ENCODE results near the gene KBTBD13.

DNA sequence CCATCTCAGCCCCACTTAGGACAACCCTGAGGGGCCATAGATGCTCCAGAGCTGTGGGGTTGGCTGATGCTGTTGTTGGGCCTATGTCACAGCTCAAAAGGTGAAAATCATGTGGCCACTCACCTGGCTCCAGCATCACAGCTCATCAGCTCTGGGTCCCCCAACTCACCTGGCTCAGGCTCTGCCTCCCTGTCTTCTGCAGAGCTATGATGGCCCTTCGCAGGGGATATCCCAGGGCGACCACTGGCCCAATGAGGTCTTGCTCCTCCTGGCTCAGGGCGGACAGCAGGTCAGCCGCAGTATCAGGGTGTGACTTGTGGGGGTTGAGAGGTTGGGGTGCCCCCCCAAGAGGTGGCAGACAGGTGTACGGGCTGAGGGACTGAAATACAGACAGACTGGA is 22.8 kb downstream of the KBTBD13 start:
- TF ChIP-seq, protein P1, sequence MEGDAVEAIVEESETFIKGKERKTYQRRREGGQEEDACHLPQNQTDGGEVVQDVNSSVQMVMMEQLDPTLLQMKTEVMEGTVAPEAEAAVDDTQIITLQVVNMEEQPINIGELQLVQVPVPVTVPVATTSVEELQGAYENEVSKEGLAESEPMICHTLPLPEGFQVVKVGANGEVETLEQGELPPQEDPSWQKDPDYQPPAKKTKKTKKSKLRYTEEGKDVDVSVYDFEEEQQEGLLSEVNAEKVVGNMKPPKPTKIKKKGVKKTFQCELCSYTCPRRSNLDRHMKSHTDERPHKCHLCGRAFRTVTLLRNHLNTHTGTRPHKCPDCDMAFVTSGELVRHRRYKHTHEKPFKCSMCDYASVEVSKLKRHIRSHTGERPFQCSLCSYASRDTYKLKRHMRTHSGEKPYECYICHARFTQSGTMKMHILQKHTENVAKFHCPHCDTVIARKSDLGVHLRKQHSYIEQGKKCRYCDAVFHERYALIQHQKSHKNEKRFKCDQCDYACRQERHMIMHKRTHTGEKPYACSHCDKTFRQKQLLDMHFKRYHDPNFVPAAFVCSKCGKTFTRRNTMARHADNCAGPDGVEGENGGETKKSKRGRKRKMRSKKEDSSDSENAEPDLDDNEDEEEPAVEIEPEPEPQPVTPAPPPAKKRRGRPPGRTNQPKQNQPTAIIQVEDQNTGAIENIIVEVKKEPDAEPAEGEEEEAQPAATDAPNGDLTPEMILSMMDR (conservative IDR thresholded peaks at IDR 0.05; ENCODE audit: low read length): no peak
- TF ChIP-seq EZH2phosphoT487 (IDR thresholded peaks at IDR 0.05; ENCODE audit: borderline replicate concordance): no peak
